Measurements from ENCODE around the gene RPL28. TPM values are rescaled to one million over a fixed set of nuclear protein-coding genes. Genes with fewer than 3 reads are reported as not detected.

RPL28 gene
- total RNA-seq, 1 experiment from 2014 or later = 1,282 TPM

DNA sequence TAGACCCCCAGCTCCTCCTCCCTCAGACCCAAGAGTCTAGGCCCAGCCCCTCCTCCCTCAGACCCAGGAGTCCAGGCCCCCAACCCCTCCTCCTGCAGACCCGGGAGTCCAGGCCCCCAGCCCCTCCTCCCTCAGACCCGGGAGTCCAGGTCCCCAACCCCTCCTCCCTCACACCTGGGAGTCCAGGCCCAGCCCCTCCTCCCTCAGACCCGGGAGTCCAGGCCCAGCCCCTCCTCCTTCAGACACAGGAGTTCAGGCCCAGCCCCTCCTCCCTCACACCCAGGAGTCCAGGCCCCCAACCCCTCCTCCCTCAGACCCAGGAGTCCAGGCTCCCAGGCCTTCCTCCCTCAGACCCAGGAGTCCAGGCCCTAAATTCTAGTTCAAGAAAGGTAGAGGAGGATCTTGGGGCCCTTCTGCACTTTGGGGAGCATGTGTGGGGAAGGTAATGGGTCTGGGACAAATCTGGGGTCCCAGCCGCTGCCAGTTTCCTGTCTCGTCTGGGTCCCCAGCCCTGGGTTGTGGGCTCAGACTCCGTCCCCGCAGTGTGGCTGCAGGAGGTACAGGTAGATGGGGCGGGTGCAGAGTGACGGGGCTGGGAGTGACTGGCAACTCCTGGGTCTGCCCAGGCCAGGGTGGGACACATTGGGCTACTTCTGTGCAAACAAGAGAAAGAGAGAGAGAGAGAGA, 12.3 kb upstream of the RPL28 start:
- no peak for DNase-seq (ENCODE audit: low spot score)

DNA sequence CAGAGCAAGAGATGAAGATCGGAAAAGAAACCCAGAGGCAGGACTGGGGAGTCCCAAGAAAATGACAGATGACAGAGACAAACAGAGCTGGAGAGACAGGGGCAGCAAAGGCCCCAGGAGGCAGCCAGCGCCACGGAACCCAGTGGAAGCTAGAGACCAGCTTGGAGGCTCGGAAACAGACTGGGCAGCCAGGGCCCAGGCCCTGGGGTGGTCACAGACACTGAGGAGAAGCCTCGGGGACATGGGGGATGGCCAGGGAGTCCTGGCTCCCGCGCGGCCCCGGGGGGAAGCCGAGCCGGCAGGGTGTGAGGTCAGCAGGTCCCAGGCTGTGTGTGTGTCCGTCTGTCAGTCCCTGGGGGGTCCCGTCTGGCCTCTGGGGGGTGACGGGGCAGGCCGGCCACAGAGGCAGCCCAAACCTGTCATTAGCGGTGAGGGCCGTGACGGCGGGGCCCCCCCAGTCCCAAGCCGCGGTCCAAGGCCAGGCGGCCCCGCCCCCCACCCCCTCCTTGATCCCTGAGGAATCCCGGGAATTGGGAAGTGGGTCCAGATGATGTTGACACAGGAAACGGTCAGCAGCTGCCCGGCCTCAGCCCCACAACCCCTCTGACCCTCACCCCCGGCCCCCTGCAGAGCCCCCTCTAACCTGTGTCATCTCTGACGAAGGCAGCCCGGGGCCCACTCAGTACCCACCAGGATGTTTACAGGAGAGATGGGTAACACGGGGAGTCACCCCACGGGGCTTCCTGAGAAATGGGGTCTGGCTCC, 11.6 kb upstream of the RPL28 start:
- DNase-seq (ENCODE audit: low spot score) = no peak

DNA sequence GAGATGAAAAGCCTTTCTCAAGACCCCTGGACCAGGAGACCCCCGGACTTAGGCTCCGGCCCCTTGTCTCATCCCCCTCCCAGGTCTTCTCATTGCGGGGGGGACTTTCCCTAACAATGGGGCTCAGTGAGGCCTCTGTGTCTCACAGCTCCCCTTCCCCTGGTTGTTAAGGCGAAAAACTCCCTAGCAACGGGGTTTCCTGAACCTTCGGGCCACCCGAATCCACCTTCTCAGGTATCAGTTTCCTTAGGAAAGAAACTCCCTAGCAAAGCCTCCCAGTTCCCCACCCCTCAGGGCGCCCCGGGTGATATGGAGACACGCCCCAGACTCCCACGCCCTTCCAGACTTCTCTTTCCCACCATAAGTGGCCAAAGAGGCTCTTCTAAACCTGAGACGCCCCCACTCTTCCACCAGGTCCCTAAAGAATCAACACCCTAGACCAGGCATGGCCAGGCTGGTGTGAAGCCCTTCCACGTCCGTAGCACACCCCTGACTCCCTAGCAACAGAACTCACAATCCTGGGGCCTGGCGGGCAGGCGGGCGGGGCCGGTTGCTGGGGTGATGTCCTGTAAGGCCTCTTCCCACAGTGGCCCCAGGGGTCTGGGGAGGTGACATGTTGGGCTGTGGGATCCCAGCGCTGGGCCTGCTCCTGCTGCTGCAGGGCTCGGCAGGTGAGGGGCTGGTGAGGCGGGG, 9.3 kb upstream of the RPL28 start, which contains the start of gene TMEM190:
Gene TMEM190 (plus strand): TSS at position 586 of the 693 bp plus-strand sequence. CDS start 28 bp downstream, at position 614.
- DNase-seq (ENCODE audit: low spot score) = no peak

DNA sequence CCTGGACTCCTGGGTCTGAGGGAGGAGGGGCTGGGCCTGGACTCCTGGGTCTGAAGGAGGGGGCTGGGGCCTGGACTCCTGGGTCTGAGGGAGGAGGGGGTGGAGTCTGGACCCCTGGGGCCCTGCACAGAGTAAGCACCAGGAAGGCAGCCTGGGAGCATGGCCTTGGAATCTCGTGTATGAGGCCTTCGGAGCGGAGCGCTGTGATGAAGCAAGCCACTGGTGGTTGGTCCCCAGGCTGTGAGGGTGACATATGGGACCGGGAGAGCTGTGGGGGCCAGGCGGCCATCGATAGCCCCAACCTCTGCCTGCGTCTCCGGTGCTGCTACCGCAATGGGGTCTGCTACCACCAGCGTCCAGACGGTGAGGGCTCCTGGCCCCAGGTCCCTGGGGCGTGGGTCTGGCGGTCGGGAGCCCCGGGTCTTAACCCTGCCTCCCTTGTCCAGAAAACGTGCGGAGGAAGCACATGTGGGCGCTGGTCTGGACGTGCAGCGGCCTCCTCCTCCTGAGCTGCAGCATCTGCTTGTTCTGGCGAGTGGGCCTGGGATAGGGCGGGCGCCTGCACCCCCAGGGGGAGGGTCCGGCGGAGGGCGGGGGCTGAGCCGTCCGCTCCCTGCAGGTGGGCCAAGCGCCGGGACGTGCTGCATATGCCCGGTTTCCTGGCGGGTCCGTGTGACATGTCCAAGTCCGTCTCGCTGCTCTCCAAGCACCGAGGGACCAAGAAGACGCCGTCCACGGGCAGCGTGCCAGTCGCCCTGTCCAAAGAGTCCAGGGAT, 8.2 kb upstream of the RPL28 start:
- no peak for DNase-seq (ENCODE audit: low spot score)

DNA sequence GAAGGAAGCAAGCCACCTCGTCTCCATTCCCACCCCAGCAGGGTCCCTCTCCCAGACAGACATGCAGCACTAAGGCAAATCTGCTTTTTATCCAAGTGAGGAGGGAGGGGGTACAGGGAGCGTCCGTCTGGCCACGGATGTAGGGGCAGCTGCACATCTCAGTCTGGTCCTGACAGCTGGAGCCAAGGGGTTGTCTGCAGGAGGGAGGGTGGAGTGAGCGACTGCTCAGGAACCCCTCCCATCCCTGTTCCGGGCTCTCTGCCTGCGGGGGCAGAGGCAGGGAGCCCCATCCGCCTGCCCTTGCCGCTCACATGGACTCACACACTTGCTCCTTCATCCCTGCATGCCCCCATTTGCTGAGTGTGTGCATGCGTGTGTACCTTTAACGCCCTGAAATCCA, 6.6 kb upstream of the RPL28 start:
- DNase-seq (ENCODE audit: low spot score) = no peak

DNA sequence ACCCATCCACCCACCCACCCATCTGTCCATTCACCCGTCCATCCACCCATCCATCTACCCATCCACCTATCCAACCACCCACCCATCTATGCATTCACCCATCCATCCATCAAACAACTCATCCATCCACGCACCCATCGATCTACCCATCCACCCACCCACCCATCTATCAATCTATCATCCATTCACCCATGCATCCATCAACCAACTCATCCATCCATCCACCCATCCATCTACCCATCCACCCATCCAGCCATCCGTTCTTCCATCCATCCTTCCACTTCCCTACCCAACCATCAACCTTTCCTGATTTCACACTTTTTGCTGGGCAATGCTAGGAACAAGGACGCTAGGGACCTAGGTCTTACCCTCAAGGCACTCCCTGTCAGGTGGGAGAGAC, 3.7 kb upstream of the RPL28 start:
- DNase-seq (ENCODE audit: low spot score) = no peak

DNA sequence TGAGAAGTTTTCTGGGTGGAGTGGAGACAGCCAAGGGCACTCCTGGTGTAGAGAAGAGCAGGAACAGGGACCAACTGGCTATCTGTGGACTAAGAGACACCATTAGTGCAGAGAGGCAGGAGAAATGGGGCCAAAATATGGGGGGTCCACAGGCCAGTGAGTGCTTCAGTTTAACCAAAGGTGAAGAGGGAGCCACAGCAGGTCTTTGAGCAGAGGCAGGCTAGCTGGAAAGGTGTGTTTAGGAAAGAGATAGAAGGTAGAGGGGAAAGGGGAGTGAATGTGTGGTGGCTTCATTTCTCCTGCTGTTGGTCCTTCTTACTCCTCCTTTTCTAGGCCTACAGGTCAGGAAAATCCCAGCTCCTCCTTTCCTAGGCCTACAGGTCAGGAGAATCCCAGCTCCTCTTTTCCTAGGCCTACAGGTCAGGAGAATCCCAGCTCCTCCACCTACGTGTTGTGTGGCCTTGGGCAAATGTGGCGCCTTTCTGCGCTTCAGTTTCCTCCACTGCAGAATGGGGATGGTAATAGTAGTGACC, 3.1 kb upstream of the RPL28 start:
- DNase-seq (ENCODE audit: low spot score) = no peak

DNA sequence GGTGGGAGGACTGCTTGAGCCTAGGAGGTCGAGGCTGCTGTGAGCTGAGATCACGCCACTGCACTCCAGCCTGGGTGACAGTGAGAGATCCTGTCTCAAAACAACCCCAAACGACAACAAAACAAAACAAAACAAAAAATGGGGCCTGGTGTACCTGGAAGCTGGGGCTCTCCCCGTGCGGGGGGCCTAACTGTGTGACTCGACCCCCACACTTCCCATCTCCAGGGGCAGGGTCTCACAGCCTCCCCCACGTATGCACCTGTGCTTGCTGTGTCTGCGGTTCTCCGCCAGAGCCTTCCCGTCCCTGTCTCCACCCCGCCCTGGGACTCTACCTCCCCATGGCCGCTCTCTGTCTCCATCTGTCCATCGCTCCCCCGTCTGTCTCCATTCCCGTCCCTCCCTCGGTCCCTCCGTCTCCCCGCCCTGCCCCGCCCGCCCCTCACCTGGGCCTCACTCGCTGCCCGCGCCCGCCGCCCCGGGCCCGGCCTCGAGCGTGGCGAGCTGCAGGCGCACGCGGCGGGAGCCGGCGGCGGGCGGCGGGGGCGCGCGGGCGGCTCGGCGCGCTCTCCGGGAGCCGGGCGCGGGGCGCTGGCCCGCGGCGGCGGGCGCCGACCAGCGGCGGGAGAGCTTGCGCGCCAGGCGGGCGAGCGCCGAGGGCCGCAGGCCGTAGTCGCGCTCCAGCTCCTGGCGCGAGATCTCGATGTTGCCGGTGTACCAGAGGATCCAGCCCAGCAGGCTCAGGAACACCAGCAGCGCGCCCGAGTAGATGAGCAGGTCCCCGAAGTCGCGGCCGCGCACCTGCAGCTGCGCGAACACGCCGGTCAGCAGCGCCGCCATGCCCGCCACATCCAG, 2.2 kb upstream of the RPL28 start:
- DNase-seq (ENCODE audit: low spot score) = no peak

DNA sequence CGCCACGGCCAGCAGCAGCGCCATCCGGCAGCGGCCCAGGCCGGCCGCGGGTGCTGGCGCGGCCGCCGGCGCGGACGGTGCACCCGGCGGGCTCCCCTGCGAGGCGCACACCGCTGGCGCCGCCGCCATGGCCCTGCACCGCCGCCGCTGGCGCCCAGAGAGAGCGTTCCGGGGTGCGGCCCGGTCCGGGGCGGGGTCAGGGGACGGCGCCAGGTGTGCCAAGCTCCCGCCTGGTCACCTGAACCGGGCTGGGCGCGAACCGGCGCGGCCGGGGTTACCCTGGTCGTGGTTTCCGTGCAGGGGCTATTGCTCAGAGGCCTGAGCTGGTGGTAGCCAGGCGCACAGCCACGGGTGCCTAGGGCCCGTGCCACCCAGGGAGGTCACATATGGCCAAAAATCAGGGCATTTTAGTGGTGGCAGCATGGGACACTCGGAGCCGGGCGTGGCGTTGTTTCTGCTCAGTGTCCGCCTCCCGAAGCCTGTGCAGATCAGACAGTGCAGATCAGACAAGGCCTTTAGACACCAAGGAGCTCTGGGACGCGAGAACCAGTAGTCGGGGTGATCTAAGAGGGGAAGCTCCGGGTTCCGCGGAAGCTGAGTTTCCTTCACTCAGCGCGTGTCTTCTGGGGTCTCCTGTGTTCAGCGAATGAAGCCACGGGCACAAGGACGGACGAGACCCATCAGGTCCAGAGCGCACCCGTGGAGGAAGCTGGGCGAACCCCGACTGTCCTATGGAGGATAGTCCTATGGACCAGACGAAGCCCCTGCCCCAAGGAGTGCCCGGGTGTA, 1.4 kb upstream of the RPL28 start, which contains the start of gene TMEM238:
Gene TMEM238 (minus strand): TSS at position 162 of the 789 bp plus-strand sequence. CDS start 33 bp downstream, at position 129.
- DNase-seq (ENCODE audit: low spot score) = no peak

DNA sequence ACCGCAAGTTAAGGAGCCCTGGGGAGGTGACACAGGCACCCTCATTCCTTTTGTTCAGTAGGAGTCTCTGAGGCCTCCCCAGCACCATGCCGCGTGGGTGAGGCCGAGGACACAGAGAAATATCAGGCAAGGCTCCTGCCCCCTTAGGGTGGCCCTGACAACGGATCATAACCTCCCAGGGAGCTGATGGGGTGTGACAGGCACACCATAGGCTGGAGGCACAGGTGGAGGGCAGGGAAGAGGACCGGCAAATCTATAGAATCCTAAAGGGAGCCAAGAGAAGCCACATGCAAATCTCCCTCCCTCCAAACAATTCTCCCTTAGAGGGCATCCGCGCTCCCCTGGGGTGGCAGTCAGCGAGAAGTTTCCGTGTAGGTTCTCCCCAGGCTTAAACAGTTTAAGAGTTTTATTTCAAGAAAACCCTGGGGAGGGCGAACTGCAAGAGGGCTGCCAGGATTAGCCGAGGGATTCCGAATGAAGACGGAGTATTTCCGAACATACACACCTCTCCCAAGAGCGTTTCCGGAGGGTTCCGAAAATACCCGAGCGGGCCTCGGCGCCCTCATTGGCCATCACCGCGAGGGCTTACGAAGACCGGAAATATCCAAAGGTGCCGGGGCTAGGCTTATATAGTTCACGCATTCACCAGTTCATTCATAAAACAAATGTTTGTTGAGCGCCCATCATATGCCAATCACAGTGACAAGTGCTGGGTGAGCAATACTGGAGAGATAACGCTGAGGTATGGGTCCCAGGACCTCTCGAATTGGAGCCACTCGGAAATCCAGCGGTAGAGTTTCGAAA, 610 bp upstream of the RPL28 start:
- peak; percentile 97 for DNase-seq (ENCODE audit: low spot score)

DNA sequence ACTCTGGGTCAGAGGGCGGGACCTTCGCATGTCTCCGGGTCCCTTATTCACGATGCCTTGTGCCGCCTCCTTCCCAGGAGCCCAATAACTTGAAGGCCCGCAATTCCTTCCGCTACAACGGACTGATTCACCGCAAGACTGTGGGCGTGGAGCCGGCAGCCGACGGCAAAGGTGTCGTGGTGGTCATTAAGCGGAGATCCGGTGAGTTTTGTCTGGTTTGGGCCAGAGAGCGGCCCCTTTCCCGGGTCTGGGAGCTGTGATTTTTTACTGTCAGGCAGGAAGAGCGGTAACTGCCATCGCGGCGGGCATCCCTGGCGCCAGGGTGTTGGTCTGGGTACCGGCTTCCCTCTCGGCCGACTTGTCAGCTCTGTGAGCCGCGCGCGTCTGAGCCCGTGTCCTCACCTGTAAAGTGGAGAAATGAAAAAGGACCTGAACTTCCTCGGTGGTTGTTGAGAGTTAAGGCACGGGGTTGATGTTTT, 800 bp downstream of the RPL28 start:
- no peak for DNase-seq (ENCODE audit: low spot score)

DNA sequence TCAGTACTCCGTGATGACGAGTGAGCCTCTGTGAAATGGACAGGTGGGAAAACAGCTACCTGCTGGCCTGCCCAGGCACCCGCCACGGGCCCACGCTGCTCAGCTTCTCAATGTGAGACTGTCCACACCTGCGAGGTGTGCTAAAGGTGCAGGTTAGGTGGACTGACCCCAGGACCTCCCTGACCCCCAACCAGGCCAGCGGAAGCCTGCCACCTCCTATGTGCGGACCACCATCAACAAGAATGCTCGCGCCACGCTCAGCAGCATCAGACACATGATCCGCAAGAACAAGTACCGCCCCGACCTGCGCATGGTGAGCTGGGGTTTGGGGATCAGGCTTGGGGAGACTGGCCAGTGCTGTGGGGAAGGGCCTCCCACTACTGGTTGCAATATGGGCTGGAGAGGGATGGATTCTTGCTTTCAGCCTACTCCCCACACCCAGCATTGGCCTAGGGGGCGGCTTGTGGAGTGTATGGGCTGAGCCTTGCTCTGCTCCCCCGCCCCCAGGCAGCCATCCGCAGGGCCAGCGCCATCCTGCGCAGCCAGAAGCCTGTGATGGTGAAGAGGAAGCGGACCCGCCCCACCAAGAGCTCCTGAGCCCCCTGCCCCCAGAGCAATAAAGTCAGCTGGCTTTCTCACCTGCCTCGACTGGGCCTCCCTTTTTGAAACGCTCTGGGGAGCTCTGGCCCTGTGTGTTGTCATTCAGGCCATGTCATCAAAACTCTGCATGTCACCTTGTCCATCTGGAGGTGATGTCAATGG, 2.2 kb downstream of the RPL28 start:
- no peak for DNase-seq (ENCODE audit: low spot score)

DNA sequence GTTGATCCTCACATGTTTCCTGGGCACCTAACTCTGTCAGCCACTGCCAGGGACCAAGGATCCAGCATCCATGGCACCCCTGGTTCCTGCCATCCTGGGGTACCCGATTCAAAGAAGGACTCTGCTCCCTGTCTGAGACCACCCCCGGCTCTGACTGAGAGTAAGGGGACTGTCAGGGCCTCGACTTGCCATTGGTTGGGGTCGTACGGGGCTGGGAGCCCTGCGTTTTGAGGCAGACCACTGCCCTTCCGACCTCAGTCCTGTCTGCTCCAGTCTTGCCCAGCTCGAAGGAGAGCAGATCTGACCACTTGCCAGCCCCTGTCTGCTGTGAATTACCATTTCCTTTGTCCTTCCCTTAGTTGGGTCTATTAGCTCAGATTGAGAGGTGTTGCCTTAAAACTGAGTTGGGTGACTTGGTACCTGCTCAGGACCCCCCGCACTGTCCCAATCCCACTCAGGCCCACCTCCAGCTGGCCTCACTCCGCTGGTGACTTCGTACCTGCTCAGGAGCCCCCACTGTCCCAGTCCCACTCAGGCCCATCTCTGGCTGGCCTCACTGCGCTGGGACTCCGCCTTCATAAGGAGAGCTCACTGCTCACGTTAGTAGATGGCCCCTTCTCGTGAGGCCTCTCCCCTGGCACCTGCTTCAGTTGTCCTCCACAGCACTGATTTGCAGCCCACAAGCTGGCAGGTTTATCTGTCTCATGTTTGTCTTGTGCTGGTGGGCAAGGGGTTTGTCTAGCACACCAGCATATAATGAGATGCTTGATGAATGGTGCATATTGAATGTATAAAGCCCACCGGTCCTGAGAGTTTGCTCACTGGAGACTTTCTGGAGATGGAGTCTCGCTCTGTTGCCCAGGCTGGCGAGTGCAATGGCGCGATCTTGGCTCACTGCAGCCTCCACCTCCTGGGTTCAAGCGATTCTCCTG, 3.9 kb downstream of the RPL28 start:
- no peak for DNase-seq (ENCODE audit: low spot score)

DNA sequence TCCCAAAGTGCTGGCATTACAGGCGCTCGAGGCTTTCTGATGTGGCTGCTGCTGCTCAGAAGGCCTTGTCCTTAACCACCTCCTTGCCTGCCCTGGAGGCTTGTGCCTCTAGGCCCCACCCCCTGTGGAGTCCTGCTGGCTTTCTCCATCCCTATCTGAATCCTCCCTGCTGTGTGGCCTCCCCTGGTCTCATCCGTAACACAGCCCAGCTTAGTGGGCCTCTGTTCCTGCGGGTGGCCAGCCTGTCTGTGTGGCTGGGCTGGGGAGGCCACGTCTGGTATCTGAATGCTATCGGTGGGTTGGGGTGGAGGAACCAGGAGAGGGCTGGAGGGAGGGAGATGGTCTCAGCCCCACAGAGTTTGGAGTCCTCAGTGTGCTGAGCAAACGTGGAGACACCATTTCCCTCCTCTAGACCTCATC, 4.7 kb downstream of the RPL28 start:
- DNase-seq (ENCODE audit: low spot score) = no peak

DNA sequence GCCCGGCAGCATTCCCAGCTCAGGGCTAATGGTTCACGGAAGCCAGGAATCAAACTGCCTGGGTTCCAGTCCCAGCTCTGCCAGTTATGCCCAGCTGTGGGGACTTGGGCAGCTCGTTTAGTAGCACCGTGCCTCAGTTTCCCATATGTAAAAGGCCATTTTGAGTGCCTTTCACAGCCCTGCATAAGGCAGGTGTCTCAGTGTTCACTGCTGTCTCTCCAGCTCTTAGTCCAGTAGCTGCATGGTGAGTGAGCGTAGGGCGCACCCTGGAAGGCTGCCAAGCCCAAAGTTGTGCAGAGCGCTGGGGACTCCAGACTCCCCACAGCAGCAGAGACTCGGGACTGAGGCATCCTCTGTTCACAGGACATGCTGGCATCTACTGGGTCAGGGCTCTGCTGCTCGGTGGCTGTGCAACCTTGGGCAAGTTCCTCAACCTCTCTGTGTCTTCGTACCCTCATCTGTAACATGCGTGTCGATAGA, 5.5 kb downstream of the RPL28 start:
- no peak for DNase-seq (ENCODE audit: low spot score)

Data from H4 (cell line).